ENCODE data around the gene NRXN3. TPM values are rescaled to one million over a fixed set of nuclear protein-coding genes. Genes with fewer than 3 reads are reported as not detected.

NRXN3 gene
- total RNA-seq, 2 donors from 2014 or later: 1.2 to 7.8 TPM

DNA sequence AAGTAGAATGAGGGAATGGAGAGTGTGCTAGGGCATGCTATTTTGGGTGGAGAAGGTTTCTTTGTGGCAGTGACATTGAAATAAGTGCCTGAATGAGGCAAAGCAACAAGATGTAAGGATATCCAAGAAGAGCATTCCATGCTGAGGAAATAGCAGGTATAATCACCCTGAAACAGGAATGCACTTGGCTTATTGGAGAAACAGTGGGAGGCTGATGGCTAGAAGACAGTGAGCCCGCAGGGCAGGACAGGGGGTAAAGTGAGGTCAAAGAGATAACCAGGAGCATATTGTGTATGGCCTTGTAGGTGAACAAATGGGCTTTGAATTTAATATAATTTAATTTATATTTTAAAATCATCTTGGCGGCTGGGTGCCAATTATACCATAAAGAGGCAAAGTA, 1164.1 kb downstream of the NRXN3 start:
- TF ChIP-seq, protein P1, sequence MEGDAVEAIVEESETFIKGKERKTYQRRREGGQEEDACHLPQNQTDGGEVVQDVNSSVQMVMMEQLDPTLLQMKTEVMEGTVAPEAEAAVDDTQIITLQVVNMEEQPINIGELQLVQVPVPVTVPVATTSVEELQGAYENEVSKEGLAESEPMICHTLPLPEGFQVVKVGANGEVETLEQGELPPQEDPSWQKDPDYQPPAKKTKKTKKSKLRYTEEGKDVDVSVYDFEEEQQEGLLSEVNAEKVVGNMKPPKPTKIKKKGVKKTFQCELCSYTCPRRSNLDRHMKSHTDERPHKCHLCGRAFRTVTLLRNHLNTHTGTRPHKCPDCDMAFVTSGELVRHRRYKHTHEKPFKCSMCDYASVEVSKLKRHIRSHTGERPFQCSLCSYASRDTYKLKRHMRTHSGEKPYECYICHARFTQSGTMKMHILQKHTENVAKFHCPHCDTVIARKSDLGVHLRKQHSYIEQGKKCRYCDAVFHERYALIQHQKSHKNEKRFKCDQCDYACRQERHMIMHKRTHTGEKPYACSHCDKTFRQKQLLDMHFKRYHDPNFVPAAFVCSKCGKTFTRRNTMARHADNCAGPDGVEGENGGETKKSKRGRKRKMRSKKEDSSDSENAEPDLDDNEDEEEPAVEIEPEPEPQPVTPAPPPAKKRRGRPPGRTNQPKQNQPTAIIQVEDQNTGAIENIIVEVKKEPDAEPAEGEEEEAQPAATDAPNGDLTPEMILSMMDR (IDR thresholded peaks at IDR 0.05): no peak
- Histone ChIP-seq H3K27me3 (no peaks in the 10 kb centered on the region), H3K36me3 (no peaks in the 10 kb centered on the region), H3K27ac (no peak overlapping the region), H3K9me3 (no peaks in the 10 kb centered on the region), H3K4me3 (no peak overlapping the region), H3K9ac (ENCODE audit: low read depth in 2 of 2, low read length in 2 of 2) (no peak overlapping the region), H3K4me1 (no peaks in the 10 kb centered on the region)
- no peak for DNase-seq
- intact Hi-C loops (cut with DNase I): no loop called here

DNA sequence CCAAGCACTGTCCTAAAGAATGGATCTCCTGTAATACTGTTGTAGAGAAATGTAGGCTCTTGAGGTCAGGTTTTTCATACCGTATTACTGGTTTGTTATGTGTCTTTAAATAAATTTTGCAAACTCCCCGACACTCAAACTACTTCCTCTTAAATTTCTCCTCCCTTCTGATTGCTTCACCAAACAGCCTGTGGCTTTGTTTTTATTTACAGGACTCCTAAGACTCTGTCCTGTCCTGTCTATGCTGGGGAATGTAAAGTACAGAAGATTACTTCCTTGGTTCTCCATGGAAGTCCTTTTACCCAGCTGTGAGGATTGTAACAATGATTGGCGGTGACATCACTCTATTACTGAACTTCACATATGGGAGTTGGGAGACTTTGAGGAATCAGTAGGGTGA, 1167.6 kb downstream of the NRXN3 start:
- no peak overlapping the region for H3K27ac ChIP-seq
- no peak overlapping the region for H3K9ac ChIP-seq (ENCODE audit: low read depth in 2 of 2, low read length in 2 of 2)
- no peaks in the 10 kb centered on the region for H3K9me3 ChIP-seq
- intact Hi-C loops (cut with DNase I): no loop called here
- no peak overlapping the region for H3K4me3 ChIP-seq
- no peaks in the 10 kb centered on the region for H3K4me1 ChIP-seq
- H3K36me3 ChIP-seq: no peaks in the 10 kb centered on the region
- no peaks in the 10 kb centered on the region for H3K27me3 ChIP-seq
- TF ChIP-seq, protein P1 (IDR thresholded peaks at IDR 0.05): no peak
- DNase-seq: no peak

DNA sequence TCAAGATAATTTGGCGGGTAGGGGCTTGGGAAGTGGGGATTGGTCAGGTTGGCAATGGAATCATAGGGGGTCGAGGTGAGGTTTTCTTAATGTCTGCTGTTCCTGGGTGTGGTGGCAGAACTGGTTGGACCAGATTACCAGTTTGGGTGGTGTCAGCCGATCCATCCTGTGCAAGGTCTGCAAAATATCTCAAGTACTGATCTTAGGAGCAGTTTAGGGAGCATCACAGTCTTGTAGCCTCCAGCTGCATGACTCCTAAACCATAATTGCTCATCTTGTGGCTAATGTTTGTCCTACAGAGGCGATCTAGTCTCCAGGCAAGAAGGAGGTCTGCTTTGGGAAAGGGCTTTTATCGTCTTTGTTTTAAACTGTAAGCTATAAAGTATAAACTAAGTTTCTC, 1172.8 kb downstream of the NRXN3 start:
- TF ChIP-seq, protein P1 (IDR thresholded peaks at IDR 0.05): no peak
- Histone ChIP-seq H3K4me1 (no peaks in the 10 kb centered on the region), H3K4me3 (no peak overlapping the region), H3K27ac (no peak overlapping the region), H3K27me3 (no peaks in the 10 kb centered on the region), H3K9ac (ENCODE audit: low read depth in 2 of 2, low read length in 2 of 2) (no peak overlapping the region), H3K36me3 (no peaks in the 10 kb centered on the region), H3K9me3 (no peaks in the 10 kb centered on the region)
- intact Hi-C loops (cut with DNase I): no loop called here
- DNase-seq: no peak

DNA sequence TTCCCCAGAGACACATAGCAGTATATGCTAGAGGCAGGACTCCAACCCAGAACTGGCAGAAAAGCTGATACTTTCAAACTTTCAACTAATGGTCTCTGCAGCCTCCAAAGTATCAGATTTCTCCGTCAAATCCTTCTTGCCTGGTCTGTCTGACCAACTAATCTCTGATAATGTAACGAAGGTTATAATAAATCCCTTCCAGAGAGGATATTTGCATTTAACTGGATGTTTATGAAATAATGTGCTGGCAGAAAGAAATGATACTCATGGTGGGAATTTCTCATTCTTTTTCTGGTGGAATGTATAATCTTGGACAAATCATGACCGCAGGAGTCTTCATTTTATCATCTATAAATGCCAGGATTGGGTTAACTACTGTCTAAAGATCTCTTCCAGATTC, 1180.8 kb downstream of the NRXN3 start:
- no peaks in the 10 kb centered on the region for H3K4me1 ChIP-seq
- H3K9me3 ChIP-seq: no peaks in the 10 kb centered on the region
- H3K27me3 ChIP-seq: no peaks in the 10 kb centered on the region
- intact Hi-C loops (cut with DNase I): no loop called here
- no peak overlapping the region for H3K9ac ChIP-seq (ENCODE audit: low read depth in 2 of 2, low read length in 2 of 2)
- no peaks in the 10 kb centered on the region for H3K36me3 ChIP-seq
- TF ChIP-seq, protein P1 (IDR thresholded peaks at IDR 0.05): no peak
- DNase-seq: no peak
- H3K27ac ChIP-seq: no peak overlapping the region
- H3K4me3 ChIP-seq: no peak overlapping the region

DNA sequence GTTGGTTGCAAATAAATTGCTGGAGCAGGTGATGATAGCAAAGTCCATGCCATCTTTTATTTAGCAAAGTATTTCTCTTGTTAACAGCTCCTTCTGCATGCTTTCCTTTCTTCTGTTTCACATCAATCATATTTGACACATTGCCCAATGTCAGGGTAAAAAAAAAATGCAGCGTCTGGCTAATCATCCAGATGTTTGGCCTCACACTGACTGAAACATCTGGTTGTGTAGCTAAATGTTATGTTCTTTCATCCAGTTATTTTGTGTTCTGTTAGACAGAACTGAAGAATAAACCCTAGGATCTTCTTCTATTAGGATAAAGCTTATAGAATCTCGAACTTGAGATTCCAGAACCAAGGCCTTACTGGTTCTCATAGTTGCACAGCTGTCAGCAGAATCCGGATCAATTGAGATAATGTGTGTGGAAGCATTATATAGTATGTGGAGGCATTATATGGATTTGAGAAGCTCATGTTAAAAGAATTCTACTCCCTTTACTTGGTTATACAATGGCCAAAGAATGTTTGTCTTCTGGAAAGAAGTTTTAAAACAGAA, 1182.0 kb downstream of the NRXN3 start:
- TF ChIP-seq, protein P1 (IDR thresholded peaks at IDR 0.05): no peak
- H3K9me3 ChIP-seq: no peaks in the 10 kb centered on the region
- no peak overlapping the region for H3K27ac ChIP-seq
- H3K4me3 ChIP-seq: no peak overlapping the region
- H3K9ac ChIP-seq (ENCODE audit: low read depth in 2 of 2, low read length in 2 of 2): no peak overlapping the region
- H3K4me1 ChIP-seq: no peaks in the 10 kb centered on the region
- intact Hi-C loops (cut with DNase I): no loop called here
- DNase-seq: no peak
- no peaks in the 10 kb centered on the region for H3K27me3 ChIP-seq
- no peaks in the 10 kb centered on the region for H3K36me3 ChIP-seq

All from colonic mucosa (tissue), 4 donors.